ENCODE measurements around the gene CFAP410. TPM values are rescaled to one million over a fixed set of nuclear protein-coding genes. Genes with fewer than 3 reads are reported as not detected.
"Not testable (repeated sequence)": the region's sequence is repeated elsewhere in the genome, so short reads cannot be mapped to it uniquely, and the experiment has no call there.

The CFAP410 gene
- total RNA-seq, 4 donors from 2014 or later: 18.5 to 35.3 (median 23.6) TPM

GRCh38 chr21:44288251-44289110, 50.7 kb downstream of the CFAP410 start:
- TF ChIP-seq CTCF (IDR thresholded peaks at IDR 0.05): no peak
- DNase-seq (ENCODE audit: low spot score) (no peak), ATAC-seq (ENCODE audit: low FRiP score) (no peak)

GRCh38 chr21:44286716-44287632, 52.2 kb downstream of the CFAP410 start:
- no peak for DNase-seq (ENCODE audit: low spot score)

GRCh38 chr21:44286086-44286715, 53.0 kb downstream of the CFAP410 start:
- ATAC-seq (ENCODE audit: low FRiP score): no peak
- DNase-seq (ENCODE audit: low spot score): no peak
- no peak for TF ChIP-seq CTCF (IDR thresholded peaks at IDR 0.05)

More at GRCh38 chr21:44286716-44287632, 52.2 kb downstream of the CFAP410 start:
- no peak for ATAC-seq (ENCODE audit: low FRiP score)
- no peak for TF ChIP-seq CTCF (IDR thresholded peaks at IDR 0.05)

GRCh38 chr21:44285138-44285992, 53.8 kb downstream of the CFAP410 start, which contains the start of gene AIRE:
Gene AIRE, plus strand, starts transcription at chr21:44285876. Its CDS starts 131 bp downstream, at chr21:44286007.
- DNase-seq (ENCODE audit: low spot score) (no peak), ATAC-seq (ENCODE audit: low FRiP score) (no peak)
- TF ChIP-seq CTCF (IDR thresholded peaks at IDR 0.05): no peak

GRCh38 chr21:44283948-44284347, 55.2 kb downstream of the CFAP410 start:
- ATAC-seq (ENCODE audit: low FRiP score): no peak
- TF ChIP-seq CTCF (IDR thresholded peaks at IDR 0.05): no peak
- no peak for DNase-seq (ENCODE audit: low spot score)

GRCh38 chr21:44283211-44283785, 55.9 kb downstream of the CFAP410 start:
- not testable (repeated sequence) for DNase-seq (ENCODE audit: low spot score); ATAC-seq (ENCODE audit: low FRiP score)

Measured in omental fat pad (tissue), 4 donors.